Measurements from ENCODE around the gene SLC44A5.

The SLC44A5 gene

GRCh38 chr1:75588779-75589475 is 22.0 kb downstream of the SLC44A5 start:
- no peak for DNase-seq

- DNase-seq: no peak
Observed at GRCh38 chr1:75587692-75588091, 23.2 kb downstream of the SLC44A5 start.

GRCh38 chr1:75583282-75583681 is 27.6 kb downstream of the SLC44A5 start:
- no peak for DNase-seq

- no peak for DNase-seq
Observed at GRCh38 chr1:75582725-75583261, 28.1 kb downstream of the SLC44A5 start.

GRCh38 chr1:75579046-75579445 is 31.9 kb downstream of the SLC44A5 start:
- DNase-seq: no peak

- DNase-seq: no peak
Observed at GRCh38 chr1:75575837-75576236, 35.1 kb downstream of the SLC44A5 start.

GRCh38 chr1:75567191-75567590 is 43.7 kb downstream of the SLC44A5 start:
- DNase-seq: no peak

GRCh38 chr1:75559800-75560199 is 51.1 kb downstream of the SLC44A5 start:
- no peak for DNase-seq

- no peak for DNase-seq
Observed at GRCh38 chr1:75559136-75559535, 51.8 kb downstream of the SLC44A5 start.

- no peak for DNase-seq
Observed at GRCh38 chr1:75554870-75555269, 56.0 kb downstream of the SLC44A5 start.

GRCh38 chr1:75554181-75554580 is 56.7 kb downstream of the SLC44A5 start:
- DNase-seq: no peak

- DNase-seq: no peak
Observed at GRCh38 chr1:75550559-75550958, 60.4 kb downstream of the SLC44A5 start.

GRCh38 chr1:75548721-75549480 is 62.0 kb downstream of the SLC44A5 start:
- no peak for DNase-seq

- DNase-seq: no peak
Observed at GRCh38 chr1:75543705-75544104, 67.2 kb downstream of the SLC44A5 start.

GRCh38 chr1:75542818-75543570 is 67.9 kb downstream of the SLC44A5 start:
- DNase-seq: no peak

GRCh38 chr1:75539230-75540116 is 71.4 kb downstream of the SLC44A5 start:
- DNase-seq: no peak

GRCh38 chr1:75533085-75533484 is 77.8 kb downstream of the SLC44A5 start:
- DNase-seq: no peak

- DNase-seq: no peak
Observed at GRCh38 chr1:75531570-75531969, 79.3 kb downstream of the SLC44A5 start.

GRCh38 chr1:75529488-75529887 is 81.4 kb downstream of the SLC44A5 start:
- DNase-seq: no peak

GRCh38 chr1:75528001-75528400 is 82.9 kb downstream of the SLC44A5 start:
- DNase-seq: no peak

- no peak for DNase-seq
Observed at GRCh38 chr1:75522389-75522788, 88.5 kb downstream of the SLC44A5 start.

- no peak for DNase-seq
Observed at GRCh38 chr1:75521658-75522057, 89.3 kb downstream of the SLC44A5 start.

All from NCI-H510A treated with DMSO at 0.1 percent for 48 hours (cell line).